A549 (cell line): ENCODE measurements around the gene KCNJ11.

Experiments used
- ELK1 ChIP-seq: fragments of 150-350 bp; IDR thresholded peaks from 2 replicates; pipeline ENCODE4 v1.6.1; 2014; ENCODE audit warnings: low read depth, mild to moderate bottlenecking, low read length
- JUN ChIP-seq, 2 experiments: fragments of >200 bp; sonication (Bioruptor Twin); formaldehyde crosslinking; IDR thresholded peaks; 2 replicates in 1 of 2; 3 replicates in 1 of 2; pipeline ENCODE4 v1.6.1; 2016 to 2017
- TF ChIP-seq, protein P1 (sequence below): fragments of >200 bp; sonication (Bioruptor Twin); formaldehyde crosslinking; IDR thresholded peaks from 3 replicates; pipeline ENCODE4 v1.5.1; 2016
- TF ChIP-seq, protein P2 (sequence below): fragments of 200-600 bp; sonication (generic); IDR thresholded peaks from 2 replicates; pipeline ENCODE4 v1.6.1; 2016; ENCODE audit warnings: antibody characterized with exemption, mild to moderate bottlenecking, moderate library complexity

GRCh38 chr11:17415523-17416104, 27.2 kb upstream of the KCNJ11 start:
- TF ChIP-seq, protein P1, sequence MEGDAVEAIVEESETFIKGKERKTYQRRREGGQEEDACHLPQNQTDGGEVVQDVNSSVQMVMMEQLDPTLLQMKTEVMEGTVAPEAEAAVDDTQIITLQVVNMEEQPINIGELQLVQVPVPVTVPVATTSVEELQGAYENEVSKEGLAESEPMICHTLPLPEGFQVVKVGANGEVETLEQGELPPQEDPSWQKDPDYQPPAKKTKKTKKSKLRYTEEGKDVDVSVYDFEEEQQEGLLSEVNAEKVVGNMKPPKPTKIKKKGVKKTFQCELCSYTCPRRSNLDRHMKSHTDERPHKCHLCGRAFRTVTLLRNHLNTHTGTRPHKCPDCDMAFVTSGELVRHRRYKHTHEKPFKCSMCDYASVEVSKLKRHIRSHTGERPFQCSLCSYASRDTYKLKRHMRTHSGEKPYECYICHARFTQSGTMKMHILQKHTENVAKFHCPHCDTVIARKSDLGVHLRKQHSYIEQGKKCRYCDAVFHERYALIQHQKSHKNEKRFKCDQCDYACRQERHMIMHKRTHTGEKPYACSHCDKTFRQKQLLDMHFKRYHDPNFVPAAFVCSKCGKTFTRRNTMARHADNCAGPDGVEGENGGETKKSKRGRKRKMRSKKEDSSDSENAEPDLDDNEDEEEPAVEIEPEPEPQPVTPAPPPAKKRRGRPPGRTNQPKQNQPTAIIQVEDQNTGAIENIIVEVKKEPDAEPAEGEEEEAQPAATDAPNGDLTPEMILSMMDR = no peak
- TF ChIP-seq, protein P2, sequence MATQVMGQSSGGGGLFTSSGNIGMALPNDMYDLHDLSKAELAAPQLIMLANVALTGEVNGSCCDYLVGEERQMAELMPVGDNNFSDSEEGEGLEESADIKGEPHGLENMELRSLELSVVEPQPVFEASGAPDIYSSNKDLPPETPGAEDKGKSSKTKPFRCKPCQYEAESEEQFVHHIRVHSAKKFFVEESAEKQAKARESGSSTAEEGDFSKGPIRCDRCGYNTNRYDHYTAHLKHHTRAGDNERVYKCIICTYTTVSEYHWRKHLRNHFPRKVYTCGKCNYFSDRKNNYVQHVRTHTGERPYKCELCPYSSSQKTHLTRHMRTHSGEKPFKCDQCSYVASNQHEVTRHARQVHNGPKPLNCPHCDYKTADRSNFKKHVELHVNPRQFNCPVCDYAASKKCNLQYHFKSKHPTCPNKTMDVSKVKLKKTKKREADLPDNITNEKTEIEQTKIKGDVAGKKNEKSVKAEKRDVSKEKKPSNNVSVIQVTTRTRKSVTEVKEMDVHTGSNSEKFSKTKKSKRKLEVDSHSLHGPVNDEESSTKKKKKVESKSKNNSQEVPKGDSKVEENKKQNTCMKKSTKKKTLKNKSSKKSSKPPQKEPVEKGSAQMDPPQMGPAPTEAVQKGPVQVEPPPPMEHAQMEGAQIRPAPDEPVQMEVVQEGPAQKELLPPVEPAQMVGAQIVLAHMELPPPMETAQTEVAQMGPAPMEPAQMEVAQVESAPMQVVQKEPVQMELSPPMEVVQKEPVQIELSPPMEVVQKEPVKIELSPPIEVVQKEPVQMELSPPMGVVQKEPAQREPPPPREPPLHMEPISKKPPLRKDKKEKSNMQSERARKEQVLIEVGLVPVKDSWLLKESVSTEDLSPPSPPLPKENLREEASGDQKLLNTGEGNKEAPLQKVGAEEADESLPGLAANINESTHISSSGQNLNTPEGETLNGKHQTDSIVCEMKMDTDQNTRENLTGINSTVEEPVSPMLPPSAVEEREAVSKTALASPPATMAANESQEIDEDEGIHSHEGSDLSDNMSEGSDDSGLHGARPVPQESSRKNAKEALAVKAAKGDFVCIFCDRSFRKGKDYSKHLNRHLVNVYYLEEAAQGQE = no peak
- no peak for TF ChIP-seq ELK1
- TF ChIP-seq JUN (IDR thresholded peaks at IDR 0.05) = no peak
